CD1c-positive myeloid dendritic cell (primary cell): ENCODE measurements around the gene HSD17B8.
"Not testable (repeated sequence)": the region's sequence is repeated elsewhere in the genome, so short reads cannot be mapped to it uniquely, and the experiment has no call there.

Experiments
- DNase-seq: peaks from one replicate; pipeline ENCODE4 v3.0.0-alpha.2; 2016; ENCODE audit errors: extremely low spot score

Gene HSD17B8

GRCh38 chr6:33206027-33206863 is 1.8 kb downstream of the HSD17B8 start:
- DNase-seq = no peak

- DNase-seq = no peak
Measured at GRCh38 chr6:33206864-33207551, 2.6 kb downstream of the HSD17B8 start.

- DNase-seq = peak; percentile 22
Measured at GRCh38 chr6:33207552-33208090, 3.2 kb downstream of the HSD17B8 start.

GRCh38 chr6:33208091-33208967 is 3.9 kb downstream of the HSD17B8 start, which contains the start of gene RING1:
Gene RING1 (plus strand): TSS chr6:33208500. CDS start chr6:33208823, 323 bp downstream.
- DNase-seq = peak; percentile 96

- no peak for DNase-seq
Measured at GRCh38 chr6:33209856-33210255, 5.4 kb downstream of the HSD17B8 start.

GRCh38 chr6:33211136-33211535 is 6.7 kb downstream of the HSD17B8 start:
- DNase-seq = no peak

- no peak for DNase-seq
Measured at GRCh38 chr6:33211666-33212422, 7.4 kb downstream of the HSD17B8 start.

- DNase-seq = no peak
Measured at GRCh38 chr6:33212857-33213165, 8.4 kb downstream of the HSD17B8 start.

GRCh38 chr6:33213166-33213988 is 8.9 kb downstream of the HSD17B8 start:
- DNase-seq = peak; percentile 60

- DNase-seq = no peak
Measured at GRCh38 chr6:33213989-33214335, 9.5 kb downstream of the HSD17B8 start.

GRCh38 chr6:33215271-33216116 is 11.0 kb downstream of the HSD17B8 start:
- DNase-seq = no peak

GRCh38 chr6:33216117-33216649 is 11.7 kb downstream of the HSD17B8 start:
- no peak for DNase-seq

- DNase-seq = no peak
Measured at GRCh38 chr6:33217246-33217645, 12.8 kb downstream of the HSD17B8 start.

GRCh38 chr6:33217681-33218080 is 13.2 kb downstream of the HSD17B8 start:
- DNase-seq = no peak

- DNase-seq = not testable (repeated sequence)
Measured at GRCh38 chr6:33226503-33227120, 22.2 kb downstream of the HSD17B8 start.

- DNase-seq = no peak
Measured at GRCh38 chr6:33235221-33235634, 30.8 kb downstream of the HSD17B8 start.

- no peak for DNase-seq
Measured at GRCh38 chr6:33236328-33236727, 31.9 kb downstream of the HSD17B8 start.

GRCh38 chr6:33236852-33237251 is 32.4 kb downstream of the HSD17B8 start:
- no peak for DNase-seq

- DNase-seq = no peak
Measured at GRCh38 chr6:33237741-33238140, 33.3 kb downstream of the HSD17B8 start.
